ENCODE results near the gene BHLHE40. TPM values are rescaled to one million over a fixed set of nuclear protein-coding genes. Genes with fewer than 3 reads are reported as not detected.

The BHLHE40 gene
- polyA plus RNA-seq, 1 donor from 2014 or later, result not detected

DNA sequence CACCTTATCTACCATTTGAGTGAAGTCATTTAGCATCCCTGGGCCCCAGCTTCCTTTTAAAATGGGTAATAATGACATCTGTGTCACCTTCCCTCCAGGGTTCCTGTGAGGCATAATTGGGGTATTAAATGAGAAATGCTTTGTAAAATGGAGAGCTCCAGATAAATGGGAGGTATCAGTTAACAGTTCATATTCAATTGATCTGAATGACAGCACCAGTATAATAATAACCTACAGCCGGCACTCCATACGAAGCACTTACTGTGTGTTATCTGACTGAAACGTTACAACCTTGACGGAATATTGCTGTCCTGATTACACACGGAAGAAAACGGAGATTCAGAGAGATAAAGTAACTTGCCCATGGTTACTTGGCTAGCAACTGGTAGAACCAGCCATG, 53.6 kb downstream of the BHLHE40 start:
- H4K20me1 ChIP-seq (ENCODE audit: insufficient read depth), result no peaks in the 10 kb centered on the region
- H3K9ac ChIP-seq (ENCODE audit: low read length), result no peak overlapping the region
- TF ChIP-seq EZH2 (IDR thresholded peaks at IDR 0.05; ENCODE audit: borderline replicate concordance, insufficient read depth, low read length, poor library complexity, severe bottlenecking), result no peak
- TF ChIP-seq RAD21 (conservative IDR thresholded peaks at IDR 0.05), result no peak
- TF ChIP-seq, protein P1, sequence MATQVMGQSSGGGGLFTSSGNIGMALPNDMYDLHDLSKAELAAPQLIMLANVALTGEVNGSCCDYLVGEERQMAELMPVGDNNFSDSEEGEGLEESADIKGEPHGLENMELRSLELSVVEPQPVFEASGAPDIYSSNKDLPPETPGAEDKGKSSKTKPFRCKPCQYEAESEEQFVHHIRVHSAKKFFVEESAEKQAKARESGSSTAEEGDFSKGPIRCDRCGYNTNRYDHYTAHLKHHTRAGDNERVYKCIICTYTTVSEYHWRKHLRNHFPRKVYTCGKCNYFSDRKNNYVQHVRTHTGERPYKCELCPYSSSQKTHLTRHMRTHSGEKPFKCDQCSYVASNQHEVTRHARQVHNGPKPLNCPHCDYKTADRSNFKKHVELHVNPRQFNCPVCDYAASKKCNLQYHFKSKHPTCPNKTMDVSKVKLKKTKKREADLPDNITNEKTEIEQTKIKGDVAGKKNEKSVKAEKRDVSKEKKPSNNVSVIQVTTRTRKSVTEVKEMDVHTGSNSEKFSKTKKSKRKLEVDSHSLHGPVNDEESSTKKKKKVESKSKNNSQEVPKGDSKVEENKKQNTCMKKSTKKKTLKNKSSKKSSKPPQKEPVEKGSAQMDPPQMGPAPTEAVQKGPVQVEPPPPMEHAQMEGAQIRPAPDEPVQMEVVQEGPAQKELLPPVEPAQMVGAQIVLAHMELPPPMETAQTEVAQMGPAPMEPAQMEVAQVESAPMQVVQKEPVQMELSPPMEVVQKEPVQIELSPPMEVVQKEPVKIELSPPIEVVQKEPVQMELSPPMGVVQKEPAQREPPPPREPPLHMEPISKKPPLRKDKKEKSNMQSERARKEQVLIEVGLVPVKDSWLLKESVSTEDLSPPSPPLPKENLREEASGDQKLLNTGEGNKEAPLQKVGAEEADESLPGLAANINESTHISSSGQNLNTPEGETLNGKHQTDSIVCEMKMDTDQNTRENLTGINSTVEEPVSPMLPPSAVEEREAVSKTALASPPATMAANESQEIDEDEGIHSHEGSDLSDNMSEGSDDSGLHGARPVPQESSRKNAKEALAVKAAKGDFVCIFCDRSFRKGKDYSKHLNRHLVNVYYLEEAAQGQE (IDR thresholded peaks at IDR 0.05; ENCODE audit: borderline replicate concordance), result peak; percentile 18
- peak; percentile 57 for TF ChIP-seq EP300 (conservative IDR thresholded peaks at IDR 0.05; ENCODE audit: poor library complexity, severe bottlenecking)
- no peak for TF ChIP-seq SMC3 (conservative IDR thresholded peaks at IDR 0.05; ENCODE audit: poor library complexity)
- TF ChIP-seq MXI1 (conservative IDR thresholded peaks at IDR 0.05; ENCODE audit: poor library complexity, severe bottlenecking), result no peak
- TF ChIP-seq POLR2AphosphoS5 (IDR thresholded peaks at IDR 0.05), result peak; percentile 78
- TF ChIP-seq TAF1 (IDR thresholded peaks at IDR 0.05; ENCODE audit: low read depth), result no peak
- TF ChIP-seq, protein P2, sequence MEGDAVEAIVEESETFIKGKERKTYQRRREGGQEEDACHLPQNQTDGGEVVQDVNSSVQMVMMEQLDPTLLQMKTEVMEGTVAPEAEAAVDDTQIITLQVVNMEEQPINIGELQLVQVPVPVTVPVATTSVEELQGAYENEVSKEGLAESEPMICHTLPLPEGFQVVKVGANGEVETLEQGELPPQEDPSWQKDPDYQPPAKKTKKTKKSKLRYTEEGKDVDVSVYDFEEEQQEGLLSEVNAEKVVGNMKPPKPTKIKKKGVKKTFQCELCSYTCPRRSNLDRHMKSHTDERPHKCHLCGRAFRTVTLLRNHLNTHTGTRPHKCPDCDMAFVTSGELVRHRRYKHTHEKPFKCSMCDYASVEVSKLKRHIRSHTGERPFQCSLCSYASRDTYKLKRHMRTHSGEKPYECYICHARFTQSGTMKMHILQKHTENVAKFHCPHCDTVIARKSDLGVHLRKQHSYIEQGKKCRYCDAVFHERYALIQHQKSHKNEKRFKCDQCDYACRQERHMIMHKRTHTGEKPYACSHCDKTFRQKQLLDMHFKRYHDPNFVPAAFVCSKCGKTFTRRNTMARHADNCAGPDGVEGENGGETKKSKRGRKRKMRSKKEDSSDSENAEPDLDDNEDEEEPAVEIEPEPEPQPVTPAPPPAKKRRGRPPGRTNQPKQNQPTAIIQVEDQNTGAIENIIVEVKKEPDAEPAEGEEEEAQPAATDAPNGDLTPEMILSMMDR (IDR thresholded peaks at IDR 0.05; ENCODE audit: poor library complexity, severe bottlenecking), result no peak
- H3F3A ChIP-seq (ENCODE audit: insufficient read depth, low read length, poor library complexity, severe bottlenecking), result no peaks in the 10 kb centered on the region
- H3K4me3 ChIP-seq (ENCODE audit: low read length), result no peak overlapping the region
- no peaks in the 10 kb centered on the region for H3K27me3 ChIP-seq (ENCODE audit: insufficient read depth, low read depth, low read length)
- no peaks in the 10 kb centered on the region for H3K9me2 ChIP-seq (ENCODE audit: insufficient read depth, low read length)
- H3K4me2 ChIP-seq (ENCODE audit: low read length), result no peak overlapping the region
- H3K79me2 ChIP-seq (replicated peaks; ENCODE audit: insufficient read depth, low read length), result no peaks in the 10 kb centered on the region
- H2AFZ ChIP-seq (ENCODE audit: low read depth, low read length), result no peak overlapping the region
- no peak overlapping the region for H3K27ac ChIP-seq (ENCODE audit: low read length)
- H3K36me3 ChIP-seq (ENCODE audit: insufficient read depth, low read length), result no peaks in the 10 kb centered on the region
- H3K9me3 ChIP-seq (ENCODE audit: low read length), result no peaks in the 10 kb centered on the region

Other genes starting within 250 kb of the BHLHE40 start
- gene ARL8B, start 142.9 kb downstream of the BHLHE40 start, polyA plus RNA-seq, result 94.5 and 103 TPM in 2 replicates
- gene EDEM1, start 208.3 kb downstream of the BHLHE40 start, polyA plus RNA-seq, result 11.9 and 13.6 TPM in 2 replicates

Measured in neural cell (in vitro differentiated cells).